ENCODE measurements around the gene CAMK2G.

DNA sequence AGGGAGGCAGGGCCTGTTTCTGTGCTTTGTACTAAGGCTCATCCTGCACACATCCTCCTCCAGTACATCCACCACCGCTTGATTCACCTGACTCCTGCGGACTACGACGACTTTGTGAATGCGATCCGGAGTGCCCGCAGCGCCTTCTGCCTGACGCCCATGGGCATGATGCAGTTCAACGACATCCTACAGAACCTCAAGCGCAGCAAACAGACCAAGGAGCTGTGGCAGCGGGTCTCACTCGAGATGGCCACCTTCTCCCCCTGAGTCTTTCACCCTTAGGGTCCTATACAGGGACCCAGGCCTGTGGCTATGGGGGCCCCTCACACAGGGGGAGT is 73.1 kb downstream of the CAMK2G start:
- TF ChIP-seq, protein P1, sequence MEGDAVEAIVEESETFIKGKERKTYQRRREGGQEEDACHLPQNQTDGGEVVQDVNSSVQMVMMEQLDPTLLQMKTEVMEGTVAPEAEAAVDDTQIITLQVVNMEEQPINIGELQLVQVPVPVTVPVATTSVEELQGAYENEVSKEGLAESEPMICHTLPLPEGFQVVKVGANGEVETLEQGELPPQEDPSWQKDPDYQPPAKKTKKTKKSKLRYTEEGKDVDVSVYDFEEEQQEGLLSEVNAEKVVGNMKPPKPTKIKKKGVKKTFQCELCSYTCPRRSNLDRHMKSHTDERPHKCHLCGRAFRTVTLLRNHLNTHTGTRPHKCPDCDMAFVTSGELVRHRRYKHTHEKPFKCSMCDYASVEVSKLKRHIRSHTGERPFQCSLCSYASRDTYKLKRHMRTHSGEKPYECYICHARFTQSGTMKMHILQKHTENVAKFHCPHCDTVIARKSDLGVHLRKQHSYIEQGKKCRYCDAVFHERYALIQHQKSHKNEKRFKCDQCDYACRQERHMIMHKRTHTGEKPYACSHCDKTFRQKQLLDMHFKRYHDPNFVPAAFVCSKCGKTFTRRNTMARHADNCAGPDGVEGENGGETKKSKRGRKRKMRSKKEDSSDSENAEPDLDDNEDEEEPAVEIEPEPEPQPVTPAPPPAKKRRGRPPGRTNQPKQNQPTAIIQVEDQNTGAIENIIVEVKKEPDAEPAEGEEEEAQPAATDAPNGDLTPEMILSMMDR (IDR thresholded peaks at IDR 0.05) = no peak
- TF ChIP-seq POLR2A (IDR thresholded peaks at IDR 0.05) = no peak
